ENCODE measurements around the gene ZNF554. TPM values are rescaled to one million over a fixed set of nuclear protein-coding genes. Genes with fewer than 3 reads are reported as not detected.

The ZNF554 gene
- total and polyA plus RNA-seq, 2 donors (not counting 3 experiments of a cell fraction or from before 2014, with no cell fraction given): 1.2 to 1.6 TPM

DNA sequence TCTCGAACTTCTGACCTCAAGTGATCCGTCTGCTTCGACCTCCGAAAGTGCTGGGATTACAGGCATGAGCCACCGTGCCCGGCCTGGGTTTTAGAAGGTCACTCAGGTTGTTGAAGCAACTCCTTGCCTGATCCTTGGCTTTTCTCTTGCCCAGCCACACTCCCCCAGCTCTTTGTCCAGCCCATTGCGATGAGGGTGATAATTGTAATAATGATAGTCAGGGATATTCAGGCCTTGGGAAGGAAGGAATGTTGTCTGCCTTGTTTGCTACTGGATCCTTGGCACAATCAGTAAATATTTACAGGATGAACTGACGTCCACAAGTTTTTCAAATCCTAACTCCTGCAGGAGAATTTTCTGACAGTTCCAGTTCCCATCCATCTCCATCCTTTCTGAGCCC, 32.6 kb upstream of the ZNF554 start:
- CTCF ChIA-PET: interaction anchor here (2.0 kb wide), 1 partner anchor 100 kb away, joined by 4 read pairs; no protein-coding TSS in a partner anchor
- Histone ChIP-seq H3K27me3 (ENCODE audit: control insufficient read depth in 2 of 2, insufficient read depth in 2 of 2, low read length in 2 of 2) (no peaks in the 10 kb centered on the region), H3K4me2 (ENCODE audit: insufficient read depth, low read length) (no peak overlapping the region), H3K36me3 (ENCODE audit: control insufficient read depth in 2 of 2, extremely low read depth in 1 of 2, insufficient read depth in 2 of 2, low read length in 2 of 2) (peaks cover 0 to 7% of the 10 kb centered on the region in 2 experiments), H3K9me3 (replicated peaks; ENCODE audit: control insufficient read depth, insufficient read depth, low read length) (no peaks in the 10 kb centered on the region), H2AFZ (ENCODE audit: low read depth, low read length) (no peak overlapping the region), H3K4me3 (replicated peaks in 1 of 3; ENCODE audit: insufficient read depth in 1 of 3, low read depth in 1 of 3, low read length in 3 of 3) (no peak overlapping the region), H3K9me1 (replicated peaks; ENCODE audit: control insufficient read depth, extremely low read depth, insufficient read depth, low read length) (no peaks in the 10 kb centered on the region), H3K79me2 (ENCODE audit: control insufficient read depth, insufficient read depth, low read length) (peaks cover 44% of the 10 kb centered on the region), H3K27ac (ENCODE audit: insufficient read depth, low read depth, low read length) (no peak overlapping the region), H3K4me1 (ENCODE audit: control insufficient read depth, extremely low read depth, insufficient read depth, low read length) (peaks cover 15% of the 10 kb centered on the region), H4K20me1 (replicated peaks; ENCODE audit: control insufficient read depth, extremely low read depth, insufficient read depth, low read length) (no peaks in the 10 kb centered on the region), H3K9ac (replicated peaks; ENCODE audit: extremely low read depth, insufficient read depth, low read length) (no peak overlapping the region)
- POLR2A ChIA-PET: interaction anchor here (0.8 kb wide), 1 partner anchor 12 kb away, joined by 8 read pairs; no protein-coding TSS in a partner anchor
- FAIRE-seq (no peak), DNase-seq (ENCODE audit: low read depth, low spot score) (no peak)
- dilution Hi-C loops (cut with MboI; ENCODE audit: extremely low pct_ligation_motif_present, low sequenced_read_pairs): no loop called here
- BruUV-seq (replicated peaks): no TSS peak
- TF ChIP-seq, protein P1, sequence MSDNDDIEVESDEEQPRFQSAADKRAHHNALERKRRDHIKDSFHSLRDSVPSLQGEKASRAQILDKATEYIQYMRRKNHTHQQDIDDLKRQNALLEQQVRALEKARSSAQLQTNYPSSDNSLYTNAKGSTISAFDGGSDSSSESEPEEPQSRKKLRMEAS (IDR thresholded peaks at IDR 0.05; ENCODE audit: insufficient read depth, insufficient read length): no peak
- TF ChIP-seq POLR2A (IDR thresholded peaks at IDR 0.05; ENCODE audit: low read depth, low read length) (no peak), EZH2 (IDR thresholded peaks at IDR 0.05; ENCODE audit: borderline replicate concordance, low read depth, low read length, severe bottlenecking) (no peak), JUN (IDR thresholded peaks at IDR 0.05; ENCODE audit: borderline replicate concordance, insufficient read depth, insufficient read length, low read depth) (no peak), GATA2 (IDR thresholded peaks at IDR 0.05; ENCODE audit: insufficient read depth, insufficient read length, low read depth, low read length) (no peak), POLR2AphosphoS5 (IDR thresholded peaks at IDR 0.05; ENCODE audit: insufficient read depth, low read depth, low read length) (no peak), MYC (IDR thresholded peaks at IDR 0.05; ENCODE audit: low read depth, low read length) (no peak), FOS (IDR thresholded peaks at IDR 0.05; ENCODE audit: borderline replicate concordance, insufficient read depth, low read length) (no peak)
- TF ChIP-seq, protein P2, sequence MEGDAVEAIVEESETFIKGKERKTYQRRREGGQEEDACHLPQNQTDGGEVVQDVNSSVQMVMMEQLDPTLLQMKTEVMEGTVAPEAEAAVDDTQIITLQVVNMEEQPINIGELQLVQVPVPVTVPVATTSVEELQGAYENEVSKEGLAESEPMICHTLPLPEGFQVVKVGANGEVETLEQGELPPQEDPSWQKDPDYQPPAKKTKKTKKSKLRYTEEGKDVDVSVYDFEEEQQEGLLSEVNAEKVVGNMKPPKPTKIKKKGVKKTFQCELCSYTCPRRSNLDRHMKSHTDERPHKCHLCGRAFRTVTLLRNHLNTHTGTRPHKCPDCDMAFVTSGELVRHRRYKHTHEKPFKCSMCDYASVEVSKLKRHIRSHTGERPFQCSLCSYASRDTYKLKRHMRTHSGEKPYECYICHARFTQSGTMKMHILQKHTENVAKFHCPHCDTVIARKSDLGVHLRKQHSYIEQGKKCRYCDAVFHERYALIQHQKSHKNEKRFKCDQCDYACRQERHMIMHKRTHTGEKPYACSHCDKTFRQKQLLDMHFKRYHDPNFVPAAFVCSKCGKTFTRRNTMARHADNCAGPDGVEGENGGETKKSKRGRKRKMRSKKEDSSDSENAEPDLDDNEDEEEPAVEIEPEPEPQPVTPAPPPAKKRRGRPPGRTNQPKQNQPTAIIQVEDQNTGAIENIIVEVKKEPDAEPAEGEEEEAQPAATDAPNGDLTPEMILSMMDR (IDR thresholded peaks at IDR 0.05; ENCODE audit: extremely low read depth in 1 of 2, insufficient read depth in 1 of 2, low read depth in 1 of 2, low read length in 2 of 2): no peak
- intact Hi-C loops (cut with micrococcal nuclease): no loop called here

All from endothelial cell of umbilical vein (primary cell).